Esophagus muscularis mucosa (tissue), 4 donors: Measurements from ENCODE around the gene CKS2. TPM values are rescaled to one million over a fixed set of nuclear protein-coding genes. Genes with fewer than 3 reads are reported as not detected.
"Not testable (repeated sequence)": the region's sequence is repeated elsewhere in the genome, so short reads cannot be mapped to it uniquely, and the experiment has no call there.

ENCODE experiments used
- DNase-seq: peaks from one replicate; pipeline ENCODE4 v3.0.0-alpha.2; 2017; ENCODE audit errors: extremely low spot score
- H3K27ac ChIP-seq, 4 donors: fragments of 200-600 bp; sonication (generic); replicated peaks in 1 of 4; 1 replicate in 3 of 4; 2 replicates in 1 of 4; pipeline ENCODE4 v1.5.1; 2016 to 2019; ENCODE audit warnings: mild to moderate bottlenecking in 1 of 4
- H3K27me3 ChIP-seq, 4 donors: fragments of 200-600 bp; sonication (generic); one replicate each; pipeline versions ENCODE4 v1.5.1 to v1.6.0; 2016 to 2019
- H3K36me3 ChIP-seq, 4 donors: fragments of 200-600 bp; sonication (generic); one replicate each; pipeline ENCODE4 v1.5.1; 2016 to 2019
- H3K4me1 ChIP-seq, 4 donors: fragments of 200-600 bp; sonication (generic); one replicate each; pipeline ENCODE4 v1.5.1; 2016 to 2019
- H3K4me3 ChIP-seq, 4 donors: fragments of 200-600 bp; sonication (generic); 1 replicate in 2 of 4; 2 replicates in 2 of 4; pipeline ENCODE4 v1.5.1; 2016 to 2019; ENCODE audit warnings: mild to moderate bottlenecking in 4 of 4, moderate library complexity in 1 of 4
- H3K9me3 ChIP-seq, 4 donors: fragments of 200-600 bp; sonication (generic); 1 replicate in 3 of 4; 2 replicates in 1 of 4; pipeline ENCODE4 v1.5.1; 2016 to 2019
- EP300 ChIP-seq: sonication (generic); formaldehyde crosslinking; IDR thresholded peaks from one replicate; pipeline ENCODE4 v1.6.1; 2017; ENCODE audit warnings: antibody characterized with exemption
- POLR2A ChIP-seq: fragments of 450-650 bp; IDR thresholded peaks from one replicate; pipeline ENCODE4 v1.6.1; 2017; ENCODE audit warnings: antibody characterized with exemption, moderate library complexity, mild to moderate bottlenecking, low read depth
- POLR2AphosphoS5 ChIP-seq, 2 donors: sonication (generic); formaldehyde crosslinking; IDR thresholded peaks; one replicate each; pipeline ENCODE4 v1.6.1; 2017; ENCODE audit warnings: antibody characterized with exemption in 2 of 2
- WGBS: methylation state at CpG from one replicate; pipeline ENCODE4 v1.1.5; 2018; 5-methylcytosine and 5-hydroxymethylcytosine counted together
- intact Hi-C: fragments of 100-400 bp; cut with DNase I; formaldehyde crosslinking; loops from one replicate; pipeline ENCODE4 v1.15.1; 2023
- total RNA-seq, 4 donors: library from RNA; depleted of rRNA; stranded (reverse); fragments of >200 nt; gene quantifications; one replicate each; pipeline versions ENCODE4 v1.1.0 to v1.2.1, GENCODE V29; 2016
- TF ChIP-seq, protein P1 (sequence below), 3 experiments: fragments of 200-600 bp in 2 of 3; fragments of 450-650 bp in 1 of 3; sonication (generic) in 2 of 3; IDR thresholded peaks; one replicate each; pipeline ENCODE4 v1.5.1; 2017 to 2019; ENCODE audit warnings: antibody characterized with exemption in 3 of 3, mild to moderate bottlenecking in 2 of 3, moderate library complexity in 1 of 3

The CKS2 gene
- total RNA-seq, result 10 to 100 TPM in 1 of 4 donors, 1 to 10 TPM in 3; 2.0 to 10.3 (median 6.0) TPM

DNA sequence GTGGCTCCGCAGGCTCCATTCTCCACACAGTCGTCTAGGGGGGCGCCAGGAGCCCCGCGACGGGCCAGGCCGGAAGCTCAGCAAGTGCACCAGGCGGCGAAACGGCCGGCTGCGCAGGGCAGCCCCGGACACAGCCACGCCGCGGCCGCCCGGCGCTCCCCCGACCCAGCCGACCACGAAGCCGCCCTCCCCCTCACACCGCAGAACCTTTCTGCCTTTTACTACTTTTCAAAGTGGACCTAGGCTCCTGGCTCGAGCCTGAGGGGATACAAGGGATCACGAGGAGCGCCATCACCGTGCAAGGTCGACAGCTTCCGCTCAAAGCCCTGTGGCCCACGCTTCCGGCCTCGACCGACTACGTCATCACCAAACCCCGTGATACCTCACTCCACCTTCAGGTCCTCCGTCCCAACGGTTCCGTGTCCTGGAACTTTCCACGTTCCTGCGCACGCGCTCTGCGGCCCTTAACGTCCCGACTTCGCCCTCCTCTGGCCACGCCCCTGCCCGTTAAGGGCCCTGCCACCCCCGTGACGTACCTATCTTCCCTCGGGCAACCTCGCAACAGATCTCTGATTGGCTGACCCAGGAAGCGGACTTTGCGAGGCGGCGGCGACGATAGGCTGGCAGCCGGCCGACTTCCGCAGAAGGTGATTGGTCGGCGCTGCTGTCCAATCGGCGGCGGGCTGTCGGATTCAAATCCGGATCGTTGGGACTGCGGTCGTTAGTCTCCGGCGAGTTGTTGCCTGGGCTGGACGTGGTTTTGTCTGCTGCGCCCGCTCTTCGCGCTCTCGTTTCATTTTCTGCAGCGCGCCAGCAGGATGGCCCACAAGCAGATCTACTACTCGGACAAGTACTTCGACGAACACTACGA lies at the start of gene CKS2:
CKS2 (plus strand) TSS at position 721 of the 871 bp plus-strand sequence; CDS start at position 819, 98 bp downstream.
- H3K27ac ChIP-seq, result peak within 1 kb of the TSS; percentile 98 to 100 (median 100)
- H3K36me3 ChIP-seq, result peaks cover 0 to 7% (median 0%) of the 10 kb centered on the region in 4 donors
- TF ChIP-seq EP300 (no peak), POLR2A (peak; percentile 93), POLR2AphosphoS5 (IDR thresholded peaks at IDR 0.05) (peak; percentile 99 to 100)
- TF ChIP-seq, protein P1, sequence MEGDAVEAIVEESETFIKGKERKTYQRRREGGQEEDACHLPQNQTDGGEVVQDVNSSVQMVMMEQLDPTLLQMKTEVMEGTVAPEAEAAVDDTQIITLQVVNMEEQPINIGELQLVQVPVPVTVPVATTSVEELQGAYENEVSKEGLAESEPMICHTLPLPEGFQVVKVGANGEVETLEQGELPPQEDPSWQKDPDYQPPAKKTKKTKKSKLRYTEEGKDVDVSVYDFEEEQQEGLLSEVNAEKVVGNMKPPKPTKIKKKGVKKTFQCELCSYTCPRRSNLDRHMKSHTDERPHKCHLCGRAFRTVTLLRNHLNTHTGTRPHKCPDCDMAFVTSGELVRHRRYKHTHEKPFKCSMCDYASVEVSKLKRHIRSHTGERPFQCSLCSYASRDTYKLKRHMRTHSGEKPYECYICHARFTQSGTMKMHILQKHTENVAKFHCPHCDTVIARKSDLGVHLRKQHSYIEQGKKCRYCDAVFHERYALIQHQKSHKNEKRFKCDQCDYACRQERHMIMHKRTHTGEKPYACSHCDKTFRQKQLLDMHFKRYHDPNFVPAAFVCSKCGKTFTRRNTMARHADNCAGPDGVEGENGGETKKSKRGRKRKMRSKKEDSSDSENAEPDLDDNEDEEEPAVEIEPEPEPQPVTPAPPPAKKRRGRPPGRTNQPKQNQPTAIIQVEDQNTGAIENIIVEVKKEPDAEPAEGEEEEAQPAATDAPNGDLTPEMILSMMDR (IDR thresholded peaks at IDR 0.05), result peak in 1 of 3 experiments; percentile 45
- peaks cover 19 to 28% (median 27%) of the 10 kb centered on the region in 4 donors for H3K4me1 ChIP-seq
- DNase-seq, result peak; percentile 100
- 0% methylated on average over 29 of the region's 86 CpGs for WGBS
- H3K9me3 ChIP-seq, result no peaks in the 10 kb centered on the region
- intact Hi-C loops, result no loop called here
- H3K4me3 ChIP-seq, result peak within 1 kb of the TSS; percentile 77 to 92 (median 84)
- no peaks in the 10 kb centered on the region for H3K27me3 ChIP-seq

DNA sequence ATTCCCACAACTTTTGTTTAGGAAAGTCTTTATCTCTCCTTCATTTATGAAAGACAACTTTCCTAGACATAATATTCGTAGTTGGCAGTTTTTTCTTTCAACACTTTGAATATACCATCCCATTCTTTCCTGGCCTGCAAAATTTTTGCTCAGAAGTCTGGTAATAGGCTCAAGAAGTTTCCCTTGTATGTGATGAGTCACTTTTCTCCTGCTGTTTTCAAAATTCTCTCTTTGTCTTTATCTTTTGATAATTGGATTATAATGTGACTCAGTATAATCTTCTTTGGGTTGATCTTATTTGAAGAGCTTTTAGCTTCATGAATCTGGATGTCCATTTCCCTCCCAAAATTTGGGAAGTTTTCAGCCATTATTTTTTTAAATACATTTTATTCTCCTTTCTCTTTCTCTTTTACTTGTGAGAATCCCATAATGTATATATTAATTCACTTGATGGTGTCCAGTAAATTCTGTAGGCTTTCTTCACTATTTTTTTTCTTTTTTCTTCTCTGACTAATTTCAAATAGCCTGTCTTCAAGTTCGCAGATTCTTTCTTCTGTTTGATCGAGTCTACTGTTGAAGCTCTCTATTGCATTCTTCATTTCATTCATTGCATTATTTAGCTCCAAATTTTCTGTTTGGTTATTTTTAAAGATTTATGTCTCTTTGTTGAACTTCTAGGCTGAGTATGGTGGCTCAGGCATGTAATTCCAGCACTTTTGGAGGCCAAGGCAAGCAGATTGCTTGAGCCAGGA lies 37.3 kb upstream of the CKS2 start:
- DNase-seq, result no peak
- WGBS, result 87% methylated on average over 3 of the region's 3 CpGs
- Histone ChIP-seq H3K4me1 (no peaks in the 10 kb centered on the region), H3K9me3 (peaks cover 0 to 21% (median 12%) of the 10 kb centered on the region in 4 donors), H3K4me3 (no peak overlapping the region), H3K27ac (no peak overlapping the region), H3K27me3 (no peaks in the 10 kb centered on the region), H3K36me3 (no peaks in the 10 kb centered on the region)
- TF ChIP-seq, protein P1 (IDR thresholded peaks at IDR 0.05), result no peak
- TF ChIP-seq POLR2AphosphoS5 (IDR thresholded peaks at IDR 0.05) (no peak), EP300 (no peak), POLR2A (no peak)
- intact Hi-C loops, result loop anchor here (10.0 kb wide), 1 partner anchor 89 kb away; no protein-coding TSS in a partner anchor

DNA sequence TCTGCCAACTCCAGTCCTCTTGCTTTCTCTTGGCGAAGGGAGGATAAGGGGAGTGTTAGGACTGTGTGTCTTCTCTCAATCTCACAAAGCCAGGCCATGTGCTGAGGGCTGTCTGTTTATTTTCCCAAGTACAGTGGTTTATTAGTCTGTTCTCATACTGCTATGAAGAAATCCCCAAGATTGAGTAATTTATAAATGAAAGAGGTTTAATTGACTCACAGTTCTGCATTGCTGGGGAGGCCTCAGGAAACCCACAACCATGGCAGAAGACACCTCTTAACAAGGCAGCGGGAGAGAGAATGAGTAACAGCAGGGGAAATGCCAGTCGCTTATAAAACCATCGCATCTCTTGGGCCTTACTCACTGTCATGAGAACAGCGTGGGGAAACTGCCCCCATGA lies 36.2 kb upstream of the CKS2 start:
- no peaks in the 10 kb centered on the region for H3K27me3 ChIP-seq
- intact Hi-C loops, result loop anchor here (10.0 kb wide), 1 partner anchor 90 kb away; no protein-coding TSS in a partner anchor
- H3K27ac ChIP-seq, result no peak overlapping the region
- TF ChIP-seq POLR2AphosphoS5 (IDR thresholded peaks at IDR 0.05), result no peak
- TF ChIP-seq, protein P1 (IDR thresholded peaks at IDR 0.05), result no peak
- TF ChIP-seq EP300, result no peak
- no peak for TF ChIP-seq POLR2A
- H3K4me1 ChIP-seq, result no peaks in the 10 kb centered on the region
- DNase-seq, result no peak
- peaks cover 0 to 21% (median 12%) of the 10 kb centered on the region in 4 donors for H3K9me3 ChIP-seq
- H3K36me3 ChIP-seq, result no peaks in the 10 kb centered on the region
- no peak overlapping the region for H3K4me3 ChIP-seq
- WGBS, result 75% methylated on average over 5 of the region's 5 CpGs

DNA sequence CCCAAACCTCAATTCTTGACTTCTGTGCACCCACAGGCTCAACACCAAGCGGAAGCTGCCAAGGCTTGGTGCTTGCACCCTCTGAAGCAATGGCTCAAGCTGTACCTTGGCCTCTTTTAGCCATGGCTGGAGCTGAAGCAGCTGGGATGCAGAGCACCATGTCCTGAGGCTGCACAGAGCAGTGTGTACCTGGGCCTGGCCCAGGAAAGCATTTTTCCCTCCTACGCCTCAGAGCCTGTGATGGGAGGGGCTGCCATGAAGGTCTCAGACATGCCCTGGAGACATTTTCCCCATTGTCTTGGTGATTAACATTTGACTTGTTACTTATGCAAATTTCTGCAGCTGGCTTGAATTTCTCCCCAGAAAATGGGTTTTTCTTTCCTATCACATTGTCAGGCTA lies 35.0 kb upstream of the CKS2 start:
- H3K9me3 ChIP-seq, result peaks cover 0 to 21% (median 12%) of the 10 kb centered on the region in 4 donors
- not testable (repeated sequence) for H3K27me3 ChIP-seq, H3K4me1 ChIP-seq, H3K27ac ChIP-seq, H3K36me3 ChIP-seq, H3K4me3 ChIP-seq
- 100% methylated on average over 2 of the region's 2 CpGs for WGBS
- DNase-seq, result peak; percentile 10
- intact Hi-C loops, result loop anchor here (10.0 kb wide), 1 partner anchor 91 kb away; no protein-coding TSS in a partner anchor

DNA sequence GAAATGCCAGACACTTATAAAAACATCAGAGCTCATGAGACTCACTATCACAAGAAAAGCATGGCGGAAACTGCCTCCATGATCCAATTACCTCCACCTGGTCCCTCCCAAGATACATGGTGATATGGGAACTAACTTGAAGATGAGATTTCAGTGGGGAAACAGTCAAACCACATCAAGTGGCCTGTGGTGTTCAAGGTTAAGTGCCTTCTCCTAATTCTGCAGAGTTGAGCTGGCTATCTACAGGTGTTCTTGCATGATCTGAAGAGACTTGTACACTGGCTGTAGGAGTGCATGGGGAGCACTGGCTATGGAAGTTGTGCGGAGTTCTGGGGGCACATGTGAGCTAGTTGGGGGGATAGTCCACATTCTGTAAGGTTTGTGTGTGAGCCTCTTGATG lies 34.0 kb upstream of the CKS2 start:
- TF ChIP-seq POLR2A (no peak), POLR2AphosphoS5 (IDR thresholded peaks at IDR 0.05) (no peak), EP300 (no peak)
- TF ChIP-seq, protein P1 (IDR thresholded peaks at IDR 0.05), result no peak
- Histone ChIP-seq H3K9me3 (peaks cover 0 to 21% (median 12%) of the 10 kb centered on the region in 4 donors), H3K36me3 (no peaks in the 10 kb centered on the region), H3K4me3 (no peak overlapping the region), H3K27me3 (no peaks in the 10 kb centered on the region), H3K4me1 (peaks cover 0 to 4% (median under 1%) of the 10 kb centered on the region in 4 donors), H3K27ac (no peak overlapping the region)
- DNase-seq, result no peak
- intact Hi-C loops, result loop anchor here (10.0 kb wide), 1 partner anchor 92 kb away; no protein-coding TSS in a partner anchor
- WGBS, result 95% methylated on average over 2 of the region's 2 CpGs
